Coronary artery (tissue), 2 donors: ENCODE results near the gene LRRC66.

ENCODE experiments used
- DNase-seq: peaks from one replicate; pipeline ENCODE4 v3.0.0-alpha.2; 2017; ENCODE audit warnings: low spot score
- H3K27ac ChIP-seq, 2 donors: fragments of 200-600 bp; sonication (generic); one replicate each; pipeline ENCODE4 v1.5.1; 2016 to 2019
- H3K4me3 ChIP-seq: fragments of 200-600 bp; sonication (generic); 2 replicates; pipeline ENCODE4 v1.5.1; 2016; ENCODE audit warnings: mild to moderate bottlenecking, moderate library complexity
- TF ChIP-seq, protein P1 (sequence below): fragments of 200-600 bp; sonication (generic); IDR thresholded peaks from one replicate; pipeline ENCODE4 v1.5.1; 2019; ENCODE audit warnings: antibody characterized with exemption

The LRRC66 gene

DNA sequence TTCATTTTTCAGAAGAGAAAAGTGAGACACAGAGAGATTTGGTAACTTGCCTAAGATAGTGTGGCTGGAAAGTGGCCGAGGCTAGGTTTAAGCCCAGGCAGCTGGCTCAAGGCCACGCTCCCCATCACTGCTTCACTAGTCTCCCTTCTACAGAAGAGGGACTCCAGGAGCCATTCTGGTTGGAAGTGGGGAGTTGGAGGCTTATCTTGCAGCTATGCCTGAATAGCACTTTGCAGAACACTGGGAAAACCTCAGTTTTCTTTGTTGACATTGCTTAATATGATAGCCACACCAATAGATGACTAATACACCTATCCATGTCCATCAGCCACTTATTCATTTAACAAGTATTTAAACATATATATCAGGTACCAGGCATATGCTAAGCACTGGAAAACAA lies 18.5 kb downstream of the LRRC66 start:
- H3K27ac ChIP-seq = no peak overlapping the region
- no peak for DNase-seq
- H3K4me3 ChIP-seq = no peak overlapping the region
- TF ChIP-seq, protein P1, sequence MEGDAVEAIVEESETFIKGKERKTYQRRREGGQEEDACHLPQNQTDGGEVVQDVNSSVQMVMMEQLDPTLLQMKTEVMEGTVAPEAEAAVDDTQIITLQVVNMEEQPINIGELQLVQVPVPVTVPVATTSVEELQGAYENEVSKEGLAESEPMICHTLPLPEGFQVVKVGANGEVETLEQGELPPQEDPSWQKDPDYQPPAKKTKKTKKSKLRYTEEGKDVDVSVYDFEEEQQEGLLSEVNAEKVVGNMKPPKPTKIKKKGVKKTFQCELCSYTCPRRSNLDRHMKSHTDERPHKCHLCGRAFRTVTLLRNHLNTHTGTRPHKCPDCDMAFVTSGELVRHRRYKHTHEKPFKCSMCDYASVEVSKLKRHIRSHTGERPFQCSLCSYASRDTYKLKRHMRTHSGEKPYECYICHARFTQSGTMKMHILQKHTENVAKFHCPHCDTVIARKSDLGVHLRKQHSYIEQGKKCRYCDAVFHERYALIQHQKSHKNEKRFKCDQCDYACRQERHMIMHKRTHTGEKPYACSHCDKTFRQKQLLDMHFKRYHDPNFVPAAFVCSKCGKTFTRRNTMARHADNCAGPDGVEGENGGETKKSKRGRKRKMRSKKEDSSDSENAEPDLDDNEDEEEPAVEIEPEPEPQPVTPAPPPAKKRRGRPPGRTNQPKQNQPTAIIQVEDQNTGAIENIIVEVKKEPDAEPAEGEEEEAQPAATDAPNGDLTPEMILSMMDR = no peak

DNA sequence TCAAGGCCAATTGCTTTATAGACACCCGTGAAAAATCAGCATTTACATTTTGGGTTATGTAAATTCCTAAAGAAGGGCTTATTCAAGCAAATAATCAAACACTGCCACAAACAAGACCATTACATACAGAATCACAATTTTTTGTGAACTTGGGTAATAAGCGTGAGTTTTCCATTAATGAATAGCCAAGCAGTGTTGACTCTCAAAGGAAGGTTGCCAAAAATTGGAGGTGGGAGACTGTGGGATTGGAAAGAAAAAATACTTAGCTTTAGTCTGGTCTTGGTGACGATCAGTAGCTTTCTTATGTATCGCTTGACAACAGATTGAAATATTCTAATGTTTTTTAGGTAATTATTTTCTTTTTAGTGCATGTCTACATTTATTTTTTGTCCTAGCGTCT lies 20.9 kb downstream of the LRRC66 start:
- TF ChIP-seq, protein P1 = no peak
- DNase-seq = no peak
- Histone ChIP-seq H3K27ac (no peak overlapping the region), H3K4me3 (no peak overlapping the region)

DNA sequence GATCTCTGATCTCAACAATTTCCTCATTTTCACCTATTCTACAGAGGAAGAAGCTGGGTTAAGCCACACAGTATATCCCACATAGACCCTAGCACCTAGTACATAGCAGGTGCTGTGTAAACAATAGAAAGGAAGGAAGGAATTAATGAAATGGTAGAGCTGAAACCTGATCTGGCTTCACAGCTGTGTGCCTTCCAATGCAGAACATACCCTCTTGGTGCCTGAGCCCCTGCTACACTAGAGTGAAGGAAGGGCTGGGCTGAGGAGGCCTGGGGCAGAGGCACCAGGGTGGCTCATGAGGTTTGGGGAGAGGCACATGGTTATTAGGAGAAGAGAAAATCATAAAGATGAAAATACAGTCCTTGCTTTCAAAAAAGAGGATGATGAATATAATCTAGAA lies 21.3 kb downstream of the LRRC66 start:
- Histone ChIP-seq H3K27ac (no peak overlapping the region), H3K4me3 (no peak overlapping the region)
- no peak for DNase-seq
- TF ChIP-seq, protein P1 = no peak

DNA sequence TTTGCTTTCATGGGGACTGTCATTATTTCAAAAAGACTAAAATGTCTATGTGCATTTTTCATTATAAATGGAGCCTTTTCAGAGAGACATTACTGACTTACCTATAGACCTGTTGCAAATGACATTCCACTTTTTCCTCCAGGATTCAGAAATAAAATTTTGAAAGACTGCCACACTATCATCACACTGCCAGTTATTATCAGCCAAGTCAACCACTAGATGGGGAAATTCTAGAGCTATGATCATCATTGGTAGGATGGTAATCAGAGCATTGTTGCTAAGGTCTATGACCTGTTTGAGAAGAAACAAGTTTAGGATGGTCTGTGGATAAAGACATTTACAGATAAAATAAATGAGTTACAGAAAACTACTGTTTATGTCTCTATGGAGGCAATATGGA lies 22.5 kb downstream of the LRRC66 start:
- DNase-seq = no peak
- Histone ChIP-seq H3K4me3 (no peak overlapping the region), H3K27ac (no peak overlapping the region)
- TF ChIP-seq, protein P1 = no peak

DNA sequence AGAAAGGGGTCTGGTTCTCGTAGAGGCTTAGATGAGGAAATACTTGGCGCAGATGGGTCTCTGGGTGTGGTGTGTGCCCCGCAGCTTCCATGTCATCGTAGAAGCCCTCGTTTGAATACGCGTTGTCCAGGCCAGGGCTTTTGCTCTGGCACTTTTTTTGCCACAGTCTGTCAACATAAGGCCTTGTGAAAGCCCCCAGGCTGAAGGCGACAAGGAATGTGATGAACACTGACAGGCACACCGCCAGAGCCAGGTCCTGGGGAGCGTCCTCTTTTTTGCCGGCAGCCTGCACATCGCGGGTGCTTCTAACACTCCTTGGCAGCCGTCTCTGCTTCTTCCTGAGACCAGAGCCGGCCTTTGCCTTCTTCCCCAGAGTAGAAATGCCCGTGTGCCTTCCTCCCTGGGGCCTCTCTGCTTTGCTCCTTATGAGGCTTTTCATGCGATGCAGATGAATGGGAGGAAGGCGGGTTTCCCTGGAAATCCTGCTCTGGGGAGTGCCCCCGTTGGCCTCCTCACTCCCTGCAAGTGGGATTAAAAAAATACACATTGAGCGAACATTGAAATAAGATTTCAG lies 24.4 kb downstream of the LRRC66 start:
- Histone ChIP-seq H3K4me3 (no peak overlapping the region), H3K27ac (no peak overlapping the region)
- DNase-seq = no peak
- TF ChIP-seq, protein P1 = no peak

DNA sequence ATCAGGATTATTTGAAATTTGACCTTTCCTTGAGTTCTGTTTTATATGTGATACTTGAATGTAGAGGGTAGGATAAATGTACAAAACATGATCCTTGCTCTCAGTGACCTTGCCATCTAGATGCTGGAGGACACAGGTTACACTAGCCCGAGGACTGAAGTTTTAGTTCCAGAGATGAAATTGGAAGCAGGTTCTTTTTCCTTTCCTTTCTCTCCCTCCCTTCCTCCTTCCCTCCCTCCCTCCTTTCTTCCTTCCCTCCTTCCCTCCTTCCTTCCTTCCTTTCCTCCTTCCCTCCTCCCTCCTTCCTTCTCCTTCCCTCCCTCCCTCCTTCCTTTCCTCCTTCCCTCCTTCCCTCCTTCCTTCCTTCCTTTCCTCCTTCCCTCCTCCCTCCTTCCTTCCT lies 54.3 kb downstream of the LRRC66 start:
- H3K4me3 ChIP-seq = no peak overlapping the region
- no peak overlapping the region for H3K27ac ChIP-seq
- DNase-seq = no peak
- TF ChIP-seq, protein P1 = no peak

DNA sequence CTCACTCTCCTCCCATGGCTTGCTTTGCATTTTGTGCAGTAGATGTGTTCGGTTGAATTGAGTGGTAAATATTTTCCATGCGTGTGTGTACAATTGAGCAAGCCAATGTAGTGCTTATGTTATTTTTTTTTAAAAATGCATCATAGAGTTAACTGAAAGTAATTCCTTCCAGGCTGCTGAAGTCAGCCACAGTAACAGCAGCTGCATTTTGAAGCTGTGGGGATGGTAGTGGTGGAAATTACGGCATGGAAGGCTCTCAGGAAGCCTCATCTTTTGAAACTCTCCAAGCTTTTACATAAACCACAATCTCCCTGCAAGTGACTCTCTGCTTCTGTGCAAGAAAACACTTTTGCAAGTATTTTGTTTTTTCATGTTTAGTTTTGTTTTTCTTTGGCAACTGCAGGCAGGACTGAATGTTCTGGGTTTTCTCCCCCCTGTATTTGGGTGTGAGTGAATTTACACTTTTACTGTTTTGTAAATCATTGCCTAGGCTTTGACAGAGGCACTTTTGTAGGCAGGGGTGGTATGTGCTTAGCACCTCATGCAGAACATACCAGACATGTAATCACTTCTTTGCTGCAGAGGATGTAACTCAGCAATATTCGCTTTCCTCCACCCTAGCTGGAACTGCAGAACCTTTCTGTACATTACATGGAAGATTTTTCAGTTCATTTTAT lies 56.2 kb downstream of the LRRC66 start:
- TF ChIP-seq, protein P1 = no peak
- H3K4me3 ChIP-seq = no peak overlapping the region
- DNase-seq = no peak
- H3K27ac ChIP-seq = no peak overlapping the region
